Coronary artery (tissue), 2 donors: ENCODE results near the gene NFKBIE.
A peak's percentile ranks its signal among the peaks of the same experiment; 100 is the strongest.

Experiments used
- DNase-seq: peaks from one replicate; pipeline ENCODE4 v3.0.0-alpha.2; 2017; ENCODE audit warnings: low spot score
- H3K27ac ChIP-seq, 2 donors: fragments of 200-600 bp; sonication (generic); one replicate each; pipeline ENCODE4 v1.5.1; 2016 to 2019
- H3K4me3 ChIP-seq: fragments of 200-600 bp; sonication (generic); 2 replicates; pipeline ENCODE4 v1.5.1; 2016; ENCODE audit warnings: mild to moderate bottlenecking, moderate library complexity
- TF ChIP-seq, protein P1 (sequence below): fragments of 200-600 bp; sonication (generic); IDR thresholded peaks from one replicate; pipeline ENCODE4 v1.5.1; 2019; ENCODE audit warnings: antibody characterized with exemption

Gene NFKBIE

DNA sequence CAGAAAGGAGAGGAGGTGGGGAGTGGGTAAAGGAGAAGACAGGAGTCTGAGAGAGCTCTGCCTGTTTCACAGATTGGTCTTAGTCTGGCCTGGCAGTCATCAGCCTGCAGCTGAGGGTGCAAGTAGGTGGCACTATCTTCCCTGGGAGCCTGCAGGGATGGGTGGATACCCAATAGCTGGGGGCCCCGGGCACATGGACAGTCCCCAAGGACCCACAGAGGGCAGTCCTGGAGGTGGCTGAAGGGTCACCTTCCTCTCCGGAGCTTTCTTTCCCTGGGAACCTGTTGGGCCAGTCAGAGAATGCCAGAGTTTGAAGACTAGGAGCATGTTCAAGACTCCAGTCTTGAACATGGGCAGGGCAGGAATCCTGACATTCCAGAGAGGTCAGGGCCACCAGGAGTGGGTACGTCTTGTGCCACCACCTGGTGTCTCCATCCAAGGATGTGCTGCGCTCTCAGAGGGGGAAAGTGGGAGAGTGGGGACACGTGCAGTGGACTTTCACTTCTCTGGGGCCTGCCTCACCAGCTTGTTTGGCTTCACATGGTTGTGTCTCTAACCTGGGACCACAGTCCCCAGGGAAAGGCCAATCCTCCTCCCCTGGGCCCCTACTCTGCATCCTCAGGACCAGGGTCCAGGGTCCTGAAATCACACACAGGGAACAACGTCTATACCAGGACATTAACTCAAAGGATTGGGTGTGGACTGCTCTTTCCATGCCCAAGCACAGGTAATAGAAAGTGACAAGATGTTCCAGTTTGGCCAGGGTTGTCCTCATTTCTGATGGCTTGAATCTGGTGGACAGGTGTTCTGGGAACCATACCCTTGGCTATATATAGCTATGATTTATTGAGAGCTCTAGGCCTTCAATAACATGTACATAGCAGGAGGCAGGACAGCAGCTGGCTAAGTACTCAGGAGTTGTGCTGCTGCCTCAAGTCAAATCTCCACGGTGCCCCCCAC lies 29.8 kb upstream of the NFKBIE start:
- H3K4me3 ChIP-seq: no peak overlapping the region
- peak; percentile 53 for DNase-seq
- no peak overlapping the region for H3K27ac ChIP-seq
- TF ChIP-seq, protein P1, sequence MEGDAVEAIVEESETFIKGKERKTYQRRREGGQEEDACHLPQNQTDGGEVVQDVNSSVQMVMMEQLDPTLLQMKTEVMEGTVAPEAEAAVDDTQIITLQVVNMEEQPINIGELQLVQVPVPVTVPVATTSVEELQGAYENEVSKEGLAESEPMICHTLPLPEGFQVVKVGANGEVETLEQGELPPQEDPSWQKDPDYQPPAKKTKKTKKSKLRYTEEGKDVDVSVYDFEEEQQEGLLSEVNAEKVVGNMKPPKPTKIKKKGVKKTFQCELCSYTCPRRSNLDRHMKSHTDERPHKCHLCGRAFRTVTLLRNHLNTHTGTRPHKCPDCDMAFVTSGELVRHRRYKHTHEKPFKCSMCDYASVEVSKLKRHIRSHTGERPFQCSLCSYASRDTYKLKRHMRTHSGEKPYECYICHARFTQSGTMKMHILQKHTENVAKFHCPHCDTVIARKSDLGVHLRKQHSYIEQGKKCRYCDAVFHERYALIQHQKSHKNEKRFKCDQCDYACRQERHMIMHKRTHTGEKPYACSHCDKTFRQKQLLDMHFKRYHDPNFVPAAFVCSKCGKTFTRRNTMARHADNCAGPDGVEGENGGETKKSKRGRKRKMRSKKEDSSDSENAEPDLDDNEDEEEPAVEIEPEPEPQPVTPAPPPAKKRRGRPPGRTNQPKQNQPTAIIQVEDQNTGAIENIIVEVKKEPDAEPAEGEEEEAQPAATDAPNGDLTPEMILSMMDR: no peak

DNA sequence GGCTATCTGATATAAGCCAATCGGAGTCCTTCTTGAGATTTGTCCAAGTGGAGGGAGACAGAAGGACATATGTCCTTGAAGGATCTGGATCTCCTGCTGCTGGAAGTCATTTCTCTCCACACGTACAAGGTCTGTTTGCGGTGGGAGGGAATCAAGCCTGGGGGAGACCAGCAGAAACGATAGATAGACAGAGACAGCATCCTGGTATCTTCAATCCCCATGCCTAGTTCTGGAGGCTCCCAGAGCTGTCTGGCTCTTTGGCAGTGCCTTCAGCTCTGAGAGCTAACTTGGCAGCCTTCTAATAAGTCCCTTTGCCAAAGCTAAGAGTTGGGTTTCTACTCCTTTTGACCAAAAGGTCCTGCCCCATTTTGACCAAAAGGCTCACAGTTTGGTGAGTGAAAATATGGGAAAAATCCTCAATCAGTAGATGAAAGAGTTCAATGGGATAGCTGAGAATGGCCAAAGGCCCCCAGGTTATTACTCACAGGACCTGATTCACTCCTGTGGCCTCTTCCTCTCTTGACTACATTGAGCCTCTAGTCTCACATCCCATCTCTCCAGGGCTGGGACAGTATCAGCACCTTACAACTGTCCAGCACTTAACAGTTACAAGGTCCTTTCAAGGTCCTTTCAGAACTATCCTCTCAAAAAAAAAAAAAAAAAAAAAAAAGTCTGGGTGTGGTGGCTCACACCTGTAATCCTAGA lies 27.5 kb upstream of the NFKBIE start:
- no peak overlapping the region for H3K4me3 ChIP-seq
- TF ChIP-seq, protein P1: no peak
- H3K27ac ChIP-seq: no peak overlapping the region
- no peak for DNase-seq

DNA sequence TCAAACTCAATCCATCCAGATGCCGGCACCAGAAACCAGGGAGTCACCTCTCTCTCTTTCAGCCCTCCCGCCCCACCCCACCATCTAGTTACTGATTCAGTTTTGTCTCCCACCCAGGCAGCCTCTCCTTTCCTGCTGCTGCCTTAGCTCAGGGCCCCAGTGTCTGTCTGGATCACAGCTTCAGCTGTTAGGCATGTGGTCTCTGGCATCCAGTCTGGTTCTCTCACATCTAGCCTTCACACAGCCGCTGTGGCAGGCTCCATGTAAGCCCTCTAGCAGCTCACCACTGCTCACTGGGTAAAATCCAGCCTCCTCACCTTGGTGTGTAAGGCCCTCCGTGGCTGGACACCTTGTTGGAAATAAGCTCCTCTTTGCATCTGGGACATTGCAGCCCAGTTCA lies 26.5 kb upstream of the NFKBIE start:
- Histone ChIP-seq H3K27ac (no peak overlapping the region), H3K4me3 (no peak overlapping the region)
- no peak for DNase-seq
- TF ChIP-seq, protein P1: no peak

DNA sequence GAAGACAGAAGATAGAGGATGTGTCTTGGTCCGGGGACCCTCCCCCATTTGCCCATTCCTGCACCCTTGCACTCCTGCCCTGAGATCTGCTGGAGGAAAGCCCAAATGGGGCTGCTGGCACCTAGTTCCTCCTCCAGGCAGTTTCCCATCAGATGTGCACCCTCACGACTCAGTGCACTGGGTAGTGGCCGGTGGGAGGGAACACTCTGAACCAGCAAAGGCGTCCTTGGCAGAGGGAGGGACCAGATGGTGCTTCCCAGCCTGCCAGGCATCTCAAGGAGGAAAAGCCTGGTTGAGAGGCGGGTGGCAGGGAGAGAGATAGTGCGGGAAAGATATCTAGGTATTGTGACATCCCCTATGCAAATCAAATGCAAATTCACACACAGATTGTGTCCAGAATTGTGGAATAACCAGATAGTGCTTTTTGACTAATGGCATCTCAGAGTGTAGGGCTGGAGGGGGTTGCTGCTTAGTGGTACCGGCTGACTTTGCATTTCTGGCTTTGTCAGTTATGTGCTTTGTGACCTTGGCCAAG lies 24.4 kb upstream of the NFKBIE start:
- TF ChIP-seq, protein P1: no peak
- no peak for DNase-seq
- Histone ChIP-seq H3K4me3 (no peak overlapping the region), H3K27ac (no peak overlapping the region)

DNA sequence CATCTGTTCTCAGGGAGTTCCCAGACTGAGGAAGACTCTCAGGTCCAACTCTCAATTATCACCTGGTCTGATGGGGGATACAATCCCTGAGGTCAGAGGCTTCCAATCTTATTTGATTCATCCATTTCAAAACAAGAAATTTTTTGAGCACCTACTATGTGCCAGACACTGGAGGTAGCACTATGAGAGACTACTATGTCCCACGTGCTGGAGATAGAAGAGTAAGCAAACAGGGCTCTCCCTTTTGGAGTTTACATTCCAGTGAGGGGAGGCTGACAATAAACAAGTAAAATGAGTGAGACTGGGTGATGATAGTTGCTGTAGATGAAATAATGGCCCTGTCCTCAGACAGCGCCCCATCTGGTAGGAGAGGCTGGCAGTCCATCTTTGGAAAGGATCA lies 21.4 kb upstream of the NFKBIE start:
- H3K4me3 ChIP-seq: no peak overlapping the region
- no peak for DNase-seq
- TF ChIP-seq, protein P1: no peak
- H3K27ac ChIP-seq: no peak overlapping the region

DNA sequence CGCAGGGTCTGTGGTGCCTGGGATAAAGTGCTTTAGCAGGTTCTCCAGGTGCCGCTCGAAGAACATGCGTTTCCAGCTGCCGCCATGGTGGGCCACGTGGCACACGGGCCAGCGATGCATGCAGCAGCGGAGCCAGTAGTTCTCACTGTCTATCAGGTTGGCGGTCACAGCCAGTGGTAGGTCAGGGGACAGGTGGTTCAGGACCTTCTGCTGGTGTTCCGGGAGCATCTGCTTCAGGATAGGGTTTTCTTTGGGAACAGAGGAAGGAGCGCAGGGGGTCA lies 20.9 kb upstream of the NFKBIE start:
- no peak for DNase-seq
- Histone ChIP-seq H3K27ac (no peak overlapping the region), H3K4me3 (no peak overlapping the region)
- TF ChIP-seq, protein P1: no peak
